Heart left ventricle (tissue), 13 donors: ENCODE measurements around the gene PLPPR5.

Experiments
- POLR2A ChIP-seq, 2 donors: fragments of 450-650 bp; IDR thresholded peaks; one replicate each; pipeline ENCODE4 v1.6.1; 2017; ENCODE audit warnings: antibody characterized with exemption in 2 of 2, mild to moderate bottlenecking in 2 of 2, moderate library complexity in 2 of 2
- TF ChIP-seq, protein P1 (sequence below), 12 donors: fragments of 200-600 bp; sonication (generic) in 4 of 12; IDR thresholded peaks; one replicate each; pipeline versions ENCODE4 v1.5.0 to v1.8.0; 2018 to 2022; ENCODE audit warnings: antibody characterized with exemption in 12 of 12, mild to moderate bottlenecking in 5 of 12
- donor health status: ischemic (EF 13 %, LVEDD 7.1; RV severe dilation, severe dysfunction).
- donor health status: DM: no; HTN: yes; CAD: no.
- donor health status: DM: no; HTN: no; CAD: no.
- donor health status: ischemic (EF 25% LVEDD 6.9; RV normal size, moderate dysfunction).
- donor health status: ischemic (EF 25% LVEDD 5.7; RV mildly dilated, moderate dysfunction).
- donor health status: ischemic (EF 35%, LVEDD 5.7; RV mildly dilated, moderate dysfunction).
- donor health status: nonischemic (EF 11% LVEDD 7.7; RV severe dilation, severe dysfunction).
- donor health status: DM: yes; HTN: yes; CAD: no.
- donor health status: PGD.
- donor health status: ischemic (EF 29% LVEDD 5.4; RV normal size, mild dysfunction).
- donor health status: nonischemic (EF 23%, LVEDD 6.1; RV moderate dilation, normal function).

GRCh38 chr1:98926597-98926996, 78.1 kb downstream of the PLPPR5 start:
- no peak for TF ChIP-seq POLR2A (IDR thresholded peaks at IDR 0.05)
- TF ChIP-seq, protein P1, sequence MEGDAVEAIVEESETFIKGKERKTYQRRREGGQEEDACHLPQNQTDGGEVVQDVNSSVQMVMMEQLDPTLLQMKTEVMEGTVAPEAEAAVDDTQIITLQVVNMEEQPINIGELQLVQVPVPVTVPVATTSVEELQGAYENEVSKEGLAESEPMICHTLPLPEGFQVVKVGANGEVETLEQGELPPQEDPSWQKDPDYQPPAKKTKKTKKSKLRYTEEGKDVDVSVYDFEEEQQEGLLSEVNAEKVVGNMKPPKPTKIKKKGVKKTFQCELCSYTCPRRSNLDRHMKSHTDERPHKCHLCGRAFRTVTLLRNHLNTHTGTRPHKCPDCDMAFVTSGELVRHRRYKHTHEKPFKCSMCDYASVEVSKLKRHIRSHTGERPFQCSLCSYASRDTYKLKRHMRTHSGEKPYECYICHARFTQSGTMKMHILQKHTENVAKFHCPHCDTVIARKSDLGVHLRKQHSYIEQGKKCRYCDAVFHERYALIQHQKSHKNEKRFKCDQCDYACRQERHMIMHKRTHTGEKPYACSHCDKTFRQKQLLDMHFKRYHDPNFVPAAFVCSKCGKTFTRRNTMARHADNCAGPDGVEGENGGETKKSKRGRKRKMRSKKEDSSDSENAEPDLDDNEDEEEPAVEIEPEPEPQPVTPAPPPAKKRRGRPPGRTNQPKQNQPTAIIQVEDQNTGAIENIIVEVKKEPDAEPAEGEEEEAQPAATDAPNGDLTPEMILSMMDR (IDR thresholded peaks at IDR 0.05), result no peak
